Spleen (tissue), 11 donors: ENCODE results near the gene TENM3. TPM values are rescaled to one million over a fixed set of nuclear protein-coding genes. Genes with fewer than 3 reads are reported as not detected.
A peak's percentile ranks its signal among the peaks of the same experiment; 100 is the strongest.

Experiments used
- DNase-seq: peaks from one replicate; pipeline ENCODE4 v3.0.0-alpha.2; 2020
- H3K27ac ChIP-seq, 8 donors: fragments of 200-600 bp; sonication (generic) in 7 of 8; 1 replicate in 4 of 8; 2 replicates in 4 of 8; pipeline versions ENCODE4 v1.5.0 to v1.8.0; 2016 to 2021; ENCODE audit warnings: inconsistent platforms in 4 of 8, mild to moderate bottlenecking in 4 of 8, moderate library complexity in 1 of 8
- H3K27me3 ChIP-seq, 7 donors: fragments of 200-600 bp; sonication (generic) in 6 of 7; replicated peaks in 1 of 7; 1 replicate in 4 of 7; 2 replicates in 3 of 7; pipeline versions ENCODE4 v1.5.0 to v1.8.0; 2016 to 2021; ENCODE audit warnings: inconsistent platforms in 3 of 7, mild to moderate bottlenecking in 1 of 7
- H3K36me3 ChIP-seq, 6 donors: fragments of 200-600 bp; sonication (generic) in 5 of 6; 1 replicate in 4 of 6; 2 replicates in 2 of 6; pipeline versions ENCODE4 v1.5.0 to v1.8.0; 2016 to 2021; ENCODE audit warnings: inconsistent platforms in 2 of 6
- H3K4me1 ChIP-seq, 6 donors: fragments of 200-600 bp; sonication (generic) in 5 of 6; 1 replicate in 3 of 6; 2 replicates in 3 of 6; pipeline versions ENCODE4 v1.5.0 to v1.8.0; 2016 to 2021; ENCODE audit warnings: inconsistent platforms in 3 of 6
- H3K4me3 ChIP-seq, 8 donors: fragments of 200-600 bp; sonication (generic) in 7 of 8; 1 replicate in 4 of 8; 2 replicates in 4 of 8; pipeline versions ENCODE4 v1.5.0 to v1.8.0; 2016 to 2021; ENCODE audit warnings: inconsistent platforms in 4 of 8, mild to moderate bottlenecking in 4 of 8, moderate library complexity in 2 of 8
- H3K9me3 ChIP-seq, 8 donors: fragments of 200-600 bp; sonication (generic) in 7 of 8; 1 replicate in 4 of 8; 2 replicates in 4 of 8; pipeline versions ENCODE4 v1.5.0 to v1.8.0; 2016 to 2021; ENCODE audit warnings: inconsistent platforms in 4 of 8
- CTCF ChIP-seq, 11 experiments: fragments of 200-600 bp in 7 of 11; fragments of 450-650 bp in 4 of 11; sonication (generic) in 4 of 11; IDR thresholded peaks in 8 of 11; conservative IDR thresholded peaks in 3 of 11; 1 replicate in 7 of 11; 2 replicates in 4 of 11; pipeline versions ENCODE4 v1.4.0 to v1.8.0; 2016 to 2021; ENCODE audit warnings: antibody characterized with exemption in 11 of 11, inconsistent platforms in 4 of 11, mild to moderate bottlenecking in 1 of 11
- POLR2A ChIP-seq, 3 donors: fragments of 450-650 bp; IDR thresholded peaks; one replicate each; pipeline ENCODE4 v1.5.1; 2017; ENCODE audit warnings: antibody characterized with exemption in 3 of 3, mild to moderate bottlenecking in 1 of 3
- POLR2AphosphoS5 ChIP-seq, 3 donors: sonication (generic); formaldehyde crosslinking; IDR thresholded peaks; one replicate each; pipeline ENCODE4 v1.5.1; 2017; ENCODE audit warnings: antibody characterized with exemption in 3 of 3
- WGBS, 5 donors: extraction: QIAGEN DNeasy Blood & Tissue Kit in 3 of 5; methylation state at CpG; one replicate each; pipeline versions ENCODE4 v1.1.5 to v1.1.7; 2013 to 2018; 5-methylcytosine and 5-hydroxymethylcytosine counted together
- intact Hi-C: fragments of 100-400 bp; cut with DNase I; formaldehyde crosslinking; loops from one replicate; pipeline ENCODE4 v1.15.0; 2023; ENCODE audit warnings: low total_unique reads
- polyA plus RNA-seq, 3 donors: library from polyadenylated mRNA; stranded (reverse); fragments of 200-250 nt; gene quantifications; one replicate each; pipeline ENCODE4 v1.2.1, GENCODE V29; 2013
- total RNA-seq, 7 donors: library from RNA; depleted of rRNA in 3 of 7; stranded (reverse); fragments of >200 nt in 3 of 7; fragmentation: NEBNext Ultra II Directional in 4 of 7; extraction: Animal tissue kit (Norgen Biotek cat#: 25700) in 4 of 7; gene quantifications; one replicate each; pipeline versions ENCODE4 v1.1.0 to v1.2.1, GENCODE V29; 2016 to 2021
- donor health status: healthy with polysubstance abuse.
- donor health status: DM: no; HTN: no; CAD: no; lungs with moderate emphysema.
- donor health status: DM: no; HTN: no; CAD: no.
- donor health status: Bipolar disorder and iron deficiency.
- donor health status: healthy.
- donor health status: DM: no; HTN: no; CAD: no.
- donor health status: DM: yes; HTN: yes; CAD: no.

TENM3 gene
- total and polyA plus RNA-seq, 10 donors, result 0.37 to 45.6 (median 17.7) TPM

GRCh38 chr4:182435401-182435800 lies 192.2 kb downstream of the TENM3 start:
- no peak for DNase-seq
- Histone ChIP-seq H3K27me3 (peaks cover 0 to 8% (median 0%) of the 10 kb centered on the region in 7 donors), H3K27ac (no peak overlapping the region), H3K36me3 (no peaks in the 10 kb centered on the region), H3K4me3 (no peak overlapping the region), H3K9me3 (no peaks in the 10 kb centered on the region), H3K4me1 (no peaks in the 10 kb centered on the region)
- TF ChIP-seq POLR2A (IDR thresholded peaks at IDR 0.05), result no peak
- no peak for TF ChIP-seq POLR2AphosphoS5 (IDR thresholded peaks at IDR 0.05)
- 75 to 87% (median 81%) methylated on average over 4 of the region's 4 CpGs for WGBS, 5 donors
- intact Hi-C loops, result no loop called here

- Histone ChIP-seq H3K4me3 (no peak overlapping the region), H3K4me1 (peaks cover 0 to 7% (median 4%) of the 10 kb centered on the region in 6 donors), H3K9me3 (no peaks in the 10 kb centered on the region), H3K27me3 (peaks cover 0 to 24% (median 5%) of the 10 kb centered on the region in 7 donors), H3K36me3 (no peaks in the 10 kb centered on the region), H3K27ac (no peak overlapping the region)
- no peak for TF ChIP-seq POLR2A (IDR thresholded peaks at IDR 0.05)
- TF ChIP-seq POLR2AphosphoS5 (IDR thresholded peaks at IDR 0.05), result no peak
- no peak for TF ChIP-seq CTCF (IDR thresholded peaks at IDR 0.05 in 8 of 11, conservative IDR thresholded peaks at IDR 0.05 in 3 of 11)
- no peak for DNase-seq
- intact Hi-C loops, result no loop called here
Measured at GRCh38 chr4:182443070-182443469, 199.9 kb downstream of the TENM3 start.

- WGBS, 5 donors, result 7 to 18% (median 16%) methylated on average over 12 to 25 of the region's 25 CpGs
- TF ChIP-seq POLR2A (IDR thresholded peaks at IDR 0.05) (no peak), CTCF (IDR thresholded peaks at IDR 0.05 in 8 of 11, conservative IDR thresholded peaks at IDR 0.05 in 3 of 11) (no peak), POLR2AphosphoS5 (IDR thresholded peaks at IDR 0.05) (no peak)
- intact Hi-C loops, result no loop called here
- Histone ChIP-seq H3K4me1 (peaks cover 3 to 24% (median 22%) of the 10 kb centered on the region in 6 donors), H3K36me3 (no peaks in the 10 kb centered on the region), H3K27me3 (peaks cover 0 to 71% (median 24%) of the 10 kb centered on the region in 7 donors), H3K9me3 (no peaks in the 10 kb centered on the region), H3K27ac (peak overlapping the region in 4 of 8 donors; percentile 50 to 78 (median 58)), H3K4me3 (peak overlapping the region; percentile 14 to 70 (median 55))
- DNase-seq, result no peak
Measured at GRCh38 chr4:182447767-182448280, 204.6 kb downstream of the TENM3 start.

GRCh38 chr4:182448281-182449151 lies 205.3 kb downstream of the TENM3 start:
- intact Hi-C loops, result no loop called here
- H3K9me3 ChIP-seq, result no peaks in the 10 kb centered on the region
- peaks cover 3 to 24% (median 22%) of the 10 kb centered on the region in 6 donors for H3K4me1 ChIP-seq
- H3K36me3 ChIP-seq, result no peaks in the 10 kb centered on the region
- DNase-seq, result peak; percentile 88
- TF ChIP-seq CTCF (IDR thresholded peaks at IDR 0.05 in 8 of 11, conservative IDR thresholded peaks at IDR 0.05 in 3 of 11) (no peak), POLR2AphosphoS5 (IDR thresholded peaks at IDR 0.05) (peak; percentile 63 to 92 (median 74)), POLR2A (IDR thresholded peaks at IDR 0.05) (peak in 1 of 3 donors; percentile 66)
- peaks cover 0 to 78% (median 24%) of the 10 kb centered on the region in 7 donors for H3K27me3 ChIP-seq
- peak overlapping the region; percentile 30 to 70 (median 55) for H3K4me3 ChIP-seq
- peak overlapping the region in 6 of 8 donors; percentile 20 to 78 (median 52) for H3K27ac ChIP-seq
- whole genome bisulfite sequencing, 5 donors, result 1 to 5% (median 2%) methylated on average over 56 to 113 of the region's 113 CpGs
